AG09319 (cell line): ENCODE data around the gene PDE9A.

ENCODE experiments used
- DNase-seq: peaks from one replicate; pipeline ENCODE4 v3.0.0-alpha.2; 2010; ENCODE audit warnings: low read depth; ENCODE audit errors: extremely low read depth
- CTCF ChIP-seq: IDR thresholded peaks from 2 replicates; pipeline ENCODE4 v1.5.1; 2011; ENCODE audit warnings: low read depth, mild to moderate bottlenecking, inconsistent platforms, low read length, moderate library complexity

Gene PDE9A

GRCh38 chr21:42769820-42770716, 116.6 kb downstream of the PDE9A start:
- TF ChIP-seq CTCF, result no peak
- DNase-seq, result no peak

- no peak for DNase-seq
- no peak for TF ChIP-seq CTCF
These were observed 117.5 kb downstream of the PDE9A start for GRCh38 chr21:42770717-42771502.

- no peak for DNase-seq
- TF ChIP-seq CTCF, result no peak
These were observed 118.0 kb downstream of the PDE9A start for GRCh38 chr21:42771503-42771805.

GRCh38 chr21:42775123-42775522, 121.7 kb downstream of the PDE9A start:
- no peak for TF ChIP-seq CTCF
- DNase-seq, result no peak

GRCh38 chr21:42775891-42776290, 122.5 kb downstream of the PDE9A start:
- TF ChIP-seq CTCF, result no peak
- no peak for DNase-seq

GRCh38 chr21:42777064-42777756, 123.8 kb downstream of the PDE9A start:
- DNase-seq, result no peak
- TF ChIP-seq CTCF, result no peak
